DMS 273 (cell line): ENCODE measurements around the gene RAPGEF6.
"Not testable (repeated sequence)": the region's sequence is repeated elsewhere in the genome, so short reads cannot be mapped to it uniquely, and the experiment has no call there.

Source experiments
- DNase-seq: peaks from one replicate; lab custom pipeline; 2025; ENCODE audit not compliant: unreplicated experiment; lab: John Stamatoyannopoulos, UW

The RAPGEF6 gene

DNA sequence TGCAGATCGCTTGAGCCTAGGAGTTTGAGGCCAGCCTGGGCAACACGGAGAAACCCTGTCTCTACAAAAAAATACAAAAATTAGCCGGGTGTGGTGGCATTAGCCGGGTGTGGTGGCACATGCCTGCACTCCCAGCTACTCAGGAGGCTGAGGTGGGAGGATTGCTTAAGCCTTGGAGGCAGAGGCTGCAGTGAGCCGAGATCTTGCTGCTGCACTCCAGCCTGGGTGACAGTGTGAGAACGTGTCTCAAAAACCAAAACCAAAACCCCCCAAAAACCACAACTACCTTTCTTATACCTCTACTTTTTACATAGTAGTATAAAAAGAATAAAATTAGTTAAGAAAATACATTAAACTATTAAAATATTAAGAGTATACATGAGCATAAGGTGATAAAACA is 121.2 kb downstream of the RAPGEF6 start:
- DNase-seq = no peak

DNA sequence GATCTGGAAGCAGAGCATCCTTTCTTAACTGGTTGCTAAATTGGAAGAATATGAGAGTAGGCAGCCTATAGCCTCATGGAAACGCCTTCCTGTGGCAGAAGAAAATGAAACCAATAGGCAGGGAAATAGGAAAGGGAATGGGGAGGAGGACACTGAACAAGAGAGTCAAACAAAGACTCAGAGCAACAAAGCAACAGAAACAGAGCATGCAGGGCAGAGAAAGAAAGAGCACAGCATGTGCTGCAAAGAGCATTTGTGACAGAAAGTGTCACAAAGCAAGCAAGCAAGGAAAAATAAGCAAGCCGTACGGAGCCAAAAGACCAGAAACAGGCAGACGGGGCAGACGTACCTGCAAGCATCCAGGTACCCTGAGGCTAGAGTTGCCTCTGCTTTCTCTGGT is 123.1 kb downstream of the RAPGEF6 start:
- no peak for DNase-seq

DNA sequence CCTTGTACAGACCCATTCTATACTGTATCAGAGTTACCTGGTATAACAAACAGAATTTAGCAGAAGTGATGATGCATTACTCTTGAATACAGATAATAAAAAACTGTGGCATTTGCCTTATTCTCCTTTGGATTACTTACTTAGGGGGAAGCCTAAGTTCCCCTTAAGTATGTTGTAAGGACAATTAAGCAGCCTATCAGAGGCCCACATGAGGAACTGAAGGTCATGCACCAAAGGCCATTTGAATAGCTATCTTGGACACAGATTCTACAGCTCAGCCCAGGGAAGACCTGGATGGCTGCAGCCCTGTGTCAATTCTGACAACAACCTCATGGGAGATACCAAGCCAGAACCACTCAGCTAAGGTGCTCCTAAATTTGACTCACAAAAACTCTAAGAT is 125.2 kb downstream of the RAPGEF6 start:
- no peak for DNase-seq

DNA sequence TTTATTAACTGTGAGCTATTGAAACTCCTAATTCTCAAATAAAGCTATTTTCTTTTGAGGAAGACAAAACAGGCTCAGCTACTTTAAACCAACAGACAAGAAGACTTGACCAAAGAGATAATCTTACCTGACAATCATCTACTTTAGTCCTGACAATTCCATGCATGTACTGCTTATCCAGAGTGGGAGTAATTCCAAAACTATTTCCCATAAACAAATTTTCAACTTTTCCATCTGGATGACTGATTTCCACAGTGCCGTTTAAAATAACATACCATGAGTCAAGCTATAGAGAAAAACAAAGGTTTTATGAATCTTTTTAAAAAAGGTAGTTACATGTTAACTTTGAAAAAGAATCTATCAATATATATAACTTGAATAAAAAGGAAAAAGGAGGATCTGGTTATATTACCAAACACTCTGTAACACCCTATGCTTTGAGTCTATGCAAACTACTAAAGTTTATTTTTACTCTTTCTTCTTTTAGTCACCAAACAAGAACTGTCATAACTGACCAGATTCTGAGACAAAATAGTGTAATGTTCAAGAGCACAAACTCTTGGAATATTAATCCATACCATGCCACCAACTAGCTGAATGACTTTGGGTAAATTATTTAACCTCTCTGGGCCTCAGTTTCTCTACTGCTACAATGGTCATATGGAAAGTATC is 129.7 kb downstream of the RAPGEF6 start:
- no peak for DNase-seq

DNA sequence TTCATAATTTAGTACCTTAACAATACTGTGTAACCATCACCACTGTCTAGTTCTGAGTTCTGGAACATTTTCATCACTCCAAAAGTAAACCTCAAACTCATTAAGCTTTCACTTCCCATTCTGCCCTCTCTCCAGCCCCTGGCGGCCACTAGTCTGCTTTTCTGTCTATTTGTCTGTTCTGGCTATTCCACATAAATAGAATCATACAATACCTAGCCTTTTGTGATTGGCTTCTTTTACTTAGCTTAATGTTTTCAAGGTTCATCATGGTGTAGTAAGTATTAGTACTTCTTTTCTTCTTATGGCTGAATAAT is 138.7 kb downstream of the RAPGEF6 start:
- no peak for DNase-seq

DNA sequence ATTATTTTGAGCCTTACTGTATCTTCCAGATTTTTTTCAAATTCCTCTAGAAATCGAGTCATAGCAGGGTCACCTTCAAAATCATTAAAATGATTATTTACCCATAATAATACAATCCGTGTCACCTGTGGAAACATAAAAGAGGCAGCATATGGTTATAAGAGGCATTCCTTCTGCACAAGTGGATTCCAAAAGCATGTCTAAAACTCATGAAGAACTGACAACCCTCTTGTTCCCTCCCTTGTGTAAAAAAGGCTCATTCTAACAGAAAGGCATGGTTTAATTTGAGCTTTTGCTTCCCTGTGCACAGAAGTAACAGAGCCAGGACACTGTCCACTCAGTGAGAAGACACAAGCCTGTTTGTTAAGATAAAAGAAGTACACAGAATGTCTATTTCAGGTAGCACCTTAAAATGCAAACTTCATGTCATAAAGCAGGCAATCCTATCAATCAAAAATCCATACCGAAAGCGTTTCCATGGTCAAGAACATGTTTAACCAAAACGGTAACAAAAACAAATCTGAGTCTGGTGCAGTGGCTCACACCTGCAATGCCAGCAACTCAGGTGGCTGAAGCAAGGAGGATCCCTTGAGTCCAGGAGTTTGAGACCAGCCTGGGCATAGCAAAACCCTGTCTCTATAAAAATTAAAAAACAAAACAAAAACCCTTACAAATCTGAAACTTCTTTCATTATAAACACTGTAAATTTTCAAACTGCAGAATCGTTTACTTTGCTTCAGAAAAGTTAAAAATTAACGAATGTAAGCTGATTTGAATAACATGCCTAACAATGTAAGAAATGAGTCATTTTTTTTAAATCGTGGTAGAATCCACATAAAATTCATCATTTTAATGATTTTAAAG is 139.3 kb downstream of the RAPGEF6 start:
- no peak for DNase-seq

DNA sequence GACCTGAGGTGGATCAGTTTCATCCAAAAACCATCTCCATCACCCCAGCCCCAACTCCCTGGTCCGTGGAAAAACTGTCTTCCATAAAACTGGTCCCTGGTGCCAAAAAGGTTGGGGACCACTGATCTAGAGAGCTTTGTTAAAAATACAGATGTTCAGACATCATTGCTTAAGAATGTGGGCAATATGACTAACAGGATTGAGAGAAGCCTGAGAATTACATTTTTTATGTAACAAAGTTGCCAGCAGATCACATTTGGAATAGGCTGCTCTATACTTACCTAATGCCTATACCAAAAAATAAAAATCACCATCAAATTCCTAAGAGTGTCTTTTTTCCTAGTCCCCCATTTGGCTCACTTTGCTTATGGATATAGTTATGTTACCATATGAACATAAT is 143.3 kb downstream of the RAPGEF6 start:
- DNase-seq = no peak

DNA sequence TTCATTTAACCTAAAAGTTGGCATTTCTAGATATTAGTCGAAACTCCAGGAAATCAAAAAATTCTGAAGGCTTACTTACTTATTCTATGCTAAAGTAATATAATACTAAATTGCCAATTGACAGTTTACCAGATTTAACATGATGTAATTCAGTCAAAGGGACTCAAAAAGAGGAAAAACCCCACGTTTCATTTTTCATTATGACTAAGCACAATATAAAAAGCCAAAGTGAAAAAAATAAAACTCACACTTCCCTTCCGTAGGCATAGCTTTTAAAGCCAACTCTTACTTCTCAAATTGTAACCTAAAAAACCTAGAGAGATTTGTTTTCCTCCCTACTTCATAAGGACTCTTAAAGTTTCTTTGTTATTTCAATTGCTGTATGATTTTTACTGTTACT is 146.6 kb downstream of the RAPGEF6 start:
- no peak for DNase-seq

DNA sequence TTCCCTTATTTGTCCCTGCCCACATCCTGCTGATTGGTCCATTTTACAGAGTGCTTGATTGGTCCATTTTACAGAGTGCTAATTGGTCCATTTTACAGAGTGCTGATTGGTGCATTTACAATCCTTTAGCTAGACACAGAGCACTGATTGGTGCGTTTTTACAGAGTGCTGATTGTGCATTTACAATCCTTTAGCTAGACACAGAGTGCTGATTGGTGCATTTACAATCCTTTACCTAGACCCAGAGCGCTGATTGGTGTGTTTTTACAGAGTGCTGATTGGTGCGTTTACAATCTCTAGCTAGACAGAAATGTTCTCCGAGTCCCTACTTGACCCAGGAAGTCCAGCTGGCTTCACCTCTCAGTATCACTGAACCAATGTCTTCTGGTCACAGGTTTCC is 147.7 kb downstream of the RAPGEF6 start:
- not testable (repeated sequence) for DNase-seq

DNA sequence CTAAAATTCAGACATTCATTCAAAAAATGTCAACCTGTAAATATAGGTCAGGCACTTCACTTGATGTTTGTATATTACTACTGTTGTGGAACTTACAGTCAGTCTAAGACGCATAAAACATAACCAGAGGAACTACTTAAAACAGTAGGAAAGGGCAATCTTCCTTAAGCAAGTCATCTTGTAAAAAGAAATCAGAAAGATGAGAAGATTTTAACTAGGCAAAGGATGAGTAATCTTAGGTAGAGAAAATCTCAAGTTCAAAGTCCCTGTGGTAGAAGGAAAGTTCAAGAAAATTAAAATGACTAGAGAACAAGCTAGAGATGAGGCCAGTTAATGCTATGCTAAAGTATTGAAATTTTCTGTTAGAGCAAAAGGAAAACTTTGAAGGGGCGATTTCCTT is 152.4 kb downstream of the RAPGEF6 start:
- DNase-seq = no peak

DNA sequence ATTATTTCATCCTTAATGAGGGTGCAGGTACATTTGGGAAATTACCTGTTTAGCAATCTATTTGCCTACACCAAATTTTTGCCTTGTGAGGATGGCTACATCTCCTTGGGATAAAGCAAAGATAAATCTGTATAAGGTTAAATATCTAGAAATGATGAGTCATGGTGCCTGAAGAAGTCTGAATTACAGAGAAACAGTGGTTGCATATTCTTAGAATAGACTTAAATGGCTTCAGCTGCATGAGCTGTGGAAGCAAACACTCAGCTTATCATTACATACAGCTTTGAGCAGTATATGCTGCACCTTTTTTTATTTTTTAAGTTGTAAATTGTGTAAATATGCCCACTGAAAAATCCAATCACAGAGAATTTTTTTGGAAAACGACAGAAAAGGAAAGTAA is 153.5 kb downstream of the RAPGEF6 start:
- DNase-seq = no peak

DNA sequence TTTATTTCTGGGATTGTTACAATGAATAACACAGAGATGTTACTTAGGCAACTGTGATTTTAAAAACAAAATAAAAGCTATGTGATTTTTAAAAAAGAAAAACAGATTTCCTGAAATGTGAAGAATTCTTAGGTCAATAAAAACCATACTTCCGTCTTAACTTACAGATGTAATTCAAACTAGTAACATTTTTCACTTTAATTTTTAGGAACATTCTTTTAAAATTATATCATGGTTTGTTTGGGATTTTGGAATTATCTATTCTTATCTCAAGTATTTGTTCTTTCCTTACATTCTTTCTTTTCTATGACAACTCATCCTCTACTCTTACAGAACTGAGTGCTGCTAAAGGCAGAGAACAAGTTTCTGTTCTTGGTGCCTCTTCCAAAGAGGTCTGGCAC is 159.5 kb downstream of the RAPGEF6 start:
- no peak for DNase-seq

DNA sequence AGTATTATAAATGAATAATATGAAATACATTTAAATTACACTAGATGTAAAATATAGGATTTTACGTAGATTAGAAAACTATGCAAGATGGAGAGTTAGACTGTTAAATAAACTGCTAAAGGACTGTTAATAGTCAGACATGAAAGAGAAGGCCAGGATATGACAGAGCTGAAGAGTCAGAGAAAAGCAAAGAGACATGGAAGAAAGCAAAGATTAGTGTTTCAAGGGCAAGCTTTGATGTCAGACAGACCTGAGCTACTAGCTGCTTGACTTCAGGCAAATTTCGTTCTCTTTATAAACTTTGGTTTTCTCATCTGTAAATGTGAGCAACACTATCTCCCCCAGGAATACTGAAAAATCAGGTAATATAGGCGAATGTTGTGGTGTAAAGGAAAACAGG is 161.3 kb downstream of the RAPGEF6 start:
- no peak for DNase-seq

DNA sequence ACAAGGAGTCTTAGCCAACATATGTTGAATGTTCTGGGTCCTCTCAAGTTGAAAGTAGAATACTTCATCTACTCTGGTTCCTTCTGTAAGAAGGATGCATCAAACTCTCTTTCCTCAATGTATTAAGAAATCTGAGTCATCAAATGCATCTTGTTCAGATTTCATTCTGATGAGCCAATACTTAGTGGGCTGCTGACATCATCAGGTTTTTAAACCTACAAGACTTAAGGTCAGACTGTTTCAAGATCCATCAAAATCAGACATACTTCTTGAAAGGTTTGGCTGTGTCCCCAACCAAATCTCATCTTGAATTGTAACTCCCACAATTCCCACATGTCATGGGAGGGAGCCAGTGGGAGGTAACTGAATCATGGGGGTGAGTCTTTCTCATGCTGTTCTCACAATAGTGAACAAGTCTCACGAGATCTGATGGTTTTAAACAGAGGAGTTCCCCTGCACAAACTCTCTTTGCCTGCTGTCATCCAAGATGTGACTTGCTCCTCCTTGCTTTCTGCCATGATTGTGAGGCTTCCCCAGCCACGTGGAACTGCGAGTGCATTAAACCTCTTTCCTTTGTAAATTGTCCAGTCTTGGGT is 168.8 kb downstream of the RAPGEF6 start:
- no peak for DNase-seq

DNA sequence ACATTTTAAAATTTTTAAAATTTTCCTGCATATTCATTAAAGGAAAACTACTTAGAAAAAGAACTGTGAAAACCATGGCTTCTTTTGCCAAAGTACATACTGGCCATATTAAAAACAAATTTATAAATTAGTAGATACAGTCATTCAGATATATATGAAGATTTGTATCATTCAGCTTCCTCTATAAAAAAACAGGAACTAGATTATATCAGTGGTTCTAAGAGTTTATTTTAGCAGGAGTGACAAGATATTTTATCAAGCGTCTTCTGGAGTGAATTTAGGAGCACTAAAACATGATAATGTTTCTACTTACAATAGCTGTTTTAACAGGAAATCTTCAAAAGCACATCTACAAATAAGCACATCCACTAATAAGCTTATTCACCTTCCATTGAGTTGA is 171.4 kb downstream of the RAPGEF6 start:
- no peak for DNase-seq

DNA sequence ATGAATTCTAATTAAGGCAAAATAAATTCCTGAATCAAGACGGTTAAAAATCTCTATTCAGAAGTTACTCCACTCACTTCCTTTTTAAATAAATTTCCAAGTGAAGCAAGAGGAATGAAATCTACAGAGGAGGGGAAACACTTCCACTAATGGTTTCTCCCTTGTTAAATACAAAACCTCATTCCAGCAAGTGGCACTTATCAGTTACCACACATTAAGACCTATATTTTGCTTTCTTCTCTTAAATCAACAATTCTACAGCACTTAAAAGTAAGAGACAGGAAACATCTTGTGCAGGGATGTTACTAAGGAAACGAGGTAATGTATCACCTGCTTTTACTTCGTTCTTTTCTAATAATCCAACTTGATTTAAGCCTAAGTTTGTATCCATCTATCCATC is 172.6 kb downstream of the RAPGEF6 start:
- DNase-seq = no peak

DNA sequence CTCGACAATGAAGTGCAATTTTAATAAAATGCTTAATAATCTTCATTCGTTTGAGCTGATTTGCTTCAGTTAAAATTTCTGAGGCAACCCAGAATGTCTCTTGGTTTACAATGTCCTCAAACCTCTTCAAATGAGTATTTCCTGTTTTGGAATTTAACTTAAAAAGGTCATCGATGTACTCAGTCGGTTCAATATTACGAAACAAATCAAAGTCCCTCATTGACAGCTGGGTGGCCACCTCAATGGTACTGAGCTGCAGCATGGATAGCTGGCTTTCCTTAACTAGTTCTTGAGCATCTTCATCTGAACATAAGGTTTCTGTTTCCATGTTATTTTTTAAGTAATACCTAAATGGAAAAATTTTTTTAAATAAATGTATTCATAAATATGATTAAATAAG is 173.3 kb downstream of the RAPGEF6 start:
- DNase-seq = no peak

DNA sequence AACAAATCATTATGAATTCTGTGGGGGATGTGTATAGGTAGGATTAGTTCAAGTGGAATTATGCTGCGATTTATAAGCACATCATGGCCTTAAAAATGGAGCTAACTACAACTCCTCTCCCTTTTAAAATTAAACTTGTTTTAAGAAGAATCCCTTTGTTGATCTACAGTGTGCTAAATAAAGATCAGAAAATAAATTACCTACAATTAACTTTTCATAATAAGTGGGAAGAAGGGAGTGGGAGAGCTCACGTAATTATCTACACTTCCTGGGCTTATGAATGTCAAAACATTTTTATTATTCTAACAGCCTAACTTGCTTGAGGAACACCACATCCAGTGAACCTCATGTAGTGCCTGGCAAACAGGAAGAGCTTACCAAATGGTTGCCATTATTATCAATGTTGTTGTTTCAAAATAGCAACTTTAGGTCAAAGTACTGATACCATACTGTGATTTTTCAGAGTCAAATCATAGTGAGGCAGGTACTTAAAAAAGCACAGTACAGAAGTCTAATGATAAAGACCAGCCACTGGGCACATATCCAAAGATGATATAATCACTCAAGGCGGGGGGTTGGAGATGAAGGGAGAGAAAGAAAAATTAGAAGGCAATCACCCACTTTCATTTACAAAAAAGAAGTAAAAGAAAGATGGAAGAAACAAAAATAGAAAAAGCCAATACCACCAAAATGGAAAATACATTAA is 174.0 kb downstream of the RAPGEF6 start:
- peak; percentile 23 for DNase-seq

DNA sequence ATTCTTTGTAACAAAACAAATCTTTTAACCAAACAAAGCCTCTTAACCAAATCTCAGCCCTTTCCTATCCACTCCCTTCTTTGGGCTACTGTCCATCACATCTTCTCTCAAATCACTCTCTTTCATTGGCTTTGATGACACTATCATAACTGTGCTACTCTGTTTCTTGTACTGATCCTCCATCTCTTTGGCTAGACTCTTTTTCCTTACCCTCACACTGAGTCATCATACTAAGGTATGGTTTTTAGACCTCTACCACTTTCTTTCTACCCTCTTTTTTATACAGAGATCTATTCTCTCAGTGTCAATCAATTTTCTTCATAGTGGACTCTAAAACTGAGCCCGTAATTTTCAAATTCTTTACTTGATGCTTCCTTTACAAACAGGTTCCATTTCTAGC is 174.9 kb downstream of the RAPGEF6 start:
- no peak for DNase-seq

DNA sequence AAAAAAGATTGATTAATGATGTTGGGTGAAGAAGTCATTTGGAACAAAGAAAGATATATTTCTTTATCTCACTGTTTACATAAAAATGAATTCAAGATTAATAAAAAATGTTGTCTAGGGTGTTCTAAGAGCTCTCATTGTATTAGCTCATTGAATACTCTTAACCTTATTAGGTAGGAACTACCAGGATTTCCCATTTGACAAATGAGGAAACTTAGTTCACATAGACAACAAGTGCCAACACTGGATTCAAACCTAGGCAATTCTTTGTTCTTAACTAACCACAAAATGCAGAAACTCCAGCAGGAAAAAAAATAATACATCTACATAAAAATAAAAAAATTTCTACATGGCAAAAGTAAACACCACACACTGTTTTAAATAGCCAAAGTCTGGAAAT is 175.8 kb downstream of the RAPGEF6 start:
- no peak for DNase-seq

DNA sequence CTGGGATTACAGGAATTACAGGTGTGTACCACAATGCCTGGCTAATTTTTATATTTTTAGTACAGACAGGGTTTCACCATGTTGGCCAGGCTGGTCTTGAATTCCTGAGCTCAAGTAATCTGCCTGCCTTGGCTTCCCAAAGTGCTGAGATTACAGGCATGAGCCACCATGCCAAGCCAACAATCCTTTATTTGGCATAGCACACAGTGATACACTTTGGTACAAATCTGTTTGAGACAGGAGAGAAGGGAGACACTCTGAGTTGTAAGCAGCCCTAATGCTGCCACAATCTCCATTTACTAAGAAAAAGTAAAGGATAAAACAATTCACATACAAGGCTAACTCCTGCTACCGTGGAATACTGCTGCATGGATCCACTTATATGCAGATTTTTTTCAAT is 177.8 kb downstream of the RAPGEF6 start:
- DNase-seq = no peak

DNA sequence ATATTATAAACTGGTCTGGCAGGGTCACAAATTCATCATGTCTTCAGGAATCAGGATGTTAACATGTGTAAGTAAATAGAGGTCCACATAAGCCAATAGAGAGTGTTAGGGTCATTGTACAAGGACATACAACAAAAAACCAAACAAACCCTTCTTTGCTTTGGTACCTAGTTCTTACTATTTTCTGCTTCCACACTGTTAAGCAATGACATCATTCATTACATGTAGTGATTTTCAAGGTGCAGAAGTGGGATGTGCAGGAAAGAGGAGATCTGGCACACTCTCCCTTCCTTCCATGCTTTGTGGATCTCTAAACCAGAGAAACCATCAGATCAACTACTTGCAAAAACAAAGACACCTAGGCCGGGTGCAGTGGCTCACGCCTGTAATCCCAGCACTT is 184.1 kb downstream of the RAPGEF6 start:
- no peak for DNase-seq
